ENCODE data around the gene TMEM117. TPM values are rescaled to one million over a fixed set of nuclear protein-coding genes. Genes with fewer than 3 reads are reported as not detected.

The TMEM117 gene
- total and polyA plus RNA-seq, 11 donors: 3.7 to 13.5 (median 7.3) TPM

GRCh38 chr12:43893670-43894069 is 57.8 kb downstream of the TMEM117 start:
- ATAC-seq (no peak), DNase-seq (no peak)
- 95 to 97% (median 96%) methylated on average over 2 of the region's 2 CpGs for WGBS, 4 donors
- Histone ChIP-seq H3K9me3 (no peaks in the 10 kb centered on the region), H3K4me1 (no peaks in the 10 kb centered on the region), H3K27me3 (no peaks in the 10 kb centered on the region), H3K36me3 (no peaks in the 10 kb centered on the region), H3K27ac (no peak overlapping the region), H3K4me3 (no peak overlapping the region)
- no peak for TF ChIP-seq CTCF (IDR thresholded peaks at IDR 0.05)
- no peak for TF ChIP-seq POLR2A (IDR thresholded peaks at IDR 0.05)
- intact Hi-C loops (cut with DNase I): no loop called here

GRCh38 chr12:43895580-43896206 is 59.8 kb downstream of the TMEM117 start:
- no peak overlapping the region for H3K27ac ChIP-seq
- no peak for DNase-seq
- no peaks in the 10 kb centered on the region for H3K4me1 ChIP-seq
- H3K27me3 ChIP-seq: no peaks in the 10 kb centered on the region
- H3K36me3 ChIP-seq: no peaks in the 10 kb centered on the region
- no peaks in the 10 kb centered on the region for H3K9me3 ChIP-seq
- H3K4me3 ChIP-seq: no peak overlapping the region
- TF ChIP-seq POLR2A (IDR thresholded peaks at IDR 0.05): no peak
- no peak for TF ChIP-seq CTCF (IDR thresholded peaks at IDR 0.05)
- ATAC-seq: no peak
- 93 to 97% (median 94%) methylated on average over 1 of the region's 1 CpG for WGBS, 4 donors
- intact Hi-C loops (cut with DNase I): no loop called here

GRCh38 chr12:43896496-43896895 is 60.6 kb downstream of the TMEM117 start:
- 89 to 100% (median 97%) methylated on average over 1 of the region's 1 CpG for WGBS, 4 donors
- no peaks in the 10 kb centered on the region for H3K27me3 ChIP-seq
- no peaks in the 10 kb centered on the region for H3K36me3 ChIP-seq
- ATAC-seq (no peak), DNase-seq (no peak)
- H3K9me3 ChIP-seq: no peaks in the 10 kb centered on the region
- no peak overlapping the region for H3K4me3 ChIP-seq
- no peaks in the 10 kb centered on the region for H3K4me1 ChIP-seq
- H3K27ac ChIP-seq: no peak overlapping the region
- no peak for TF ChIP-seq CTCF (IDR thresholded peaks at IDR 0.05)
- TF ChIP-seq POLR2A (IDR thresholded peaks at IDR 0.05): no peak
- intact Hi-C loops (cut with DNase I): no loop called here

GRCh38 chr12:43898474-43898873 is 62.6 kb downstream of the TMEM117 start:
- intact Hi-C loops (cut with DNase I): no loop called here
- WGBS, 4 donors: 70 to 76% (median 72%) methylated on average over 3 of the region's 3 CpGs
- Histone ChIP-seq H3K4me3 (no peak overlapping the region), H3K27ac (no peak overlapping the region), H3K36me3 (no peaks in the 10 kb centered on the region), H3K9me3 (no peaks in the 10 kb centered on the region), H3K27me3 (no peaks in the 10 kb centered on the region), H3K4me1 (no peaks in the 10 kb centered on the region)
- no peak for DNase-seq
- ATAC-seq: peak in 1 of 4 donors; percentile 49
- TF ChIP-seq POLR2A (IDR thresholded peaks at IDR 0.05): no peak
- no peak for TF ChIP-seq CTCF (IDR thresholded peaks at IDR 0.05)
